MCF 10A (cell line): ENCODE data around the gene AGRP. TPM values are rescaled to one million over a fixed set of nuclear protein-coding genes. Genes with fewer than 3 reads are reported as not detected.

Experiments
- BruUV-seq: library from RNA; stranded (reverse); fragments of 400-500 nt; replicated peaks from 2 replicates; lab custom pipeline; 2021; lab: Mats Ljungman, UMichigan
- CTCF ChIA-PET: fragments of 300-600 bp; sonication (Branson Sonifier 250); formaldehyde crosslinking; extraction: SDS; loops from one replicate; lab custom pipeline; 2021; ENCODE audit warnings: antibody characterized with exemption, inconsistent platforms; lab: Yijun Ruan, JAX
- POLR2A ChIA-PET: fragments of 300-600, 350-650 bp; sonication (Branson Sonifier 250); formaldehyde crosslinking; extraction: SDS; loops from one replicate; lab custom pipeline; 2020; ENCODE audit warnings: antibody characterized with exemption, inconsistent platforms; lab: Yijun Ruan, JAX
- DNase-seq: peaks from one replicate; pipeline ENCODE4 v3.0.0-alpha.2; 2018; ENCODE audit not compliant: unreplicated experiment
- H3K27ac Mint-ChIP-seq: one replicate; pipeline ENCODE4 v1.8.0; 2022; ENCODE audit warnings: mild to moderate bottlenecking, low read depth, mixed read lengths; ENCODE audit not compliant: unreplicated experiment
- H3K27me3 Mint-ChIP-seq: one replicate; pipeline ENCODE4 v1.8.0; 2022; ENCODE audit warnings: mixed read lengths; ENCODE audit not compliant: insufficient read depth, unreplicated experiment
- H3K36me3 Mint-ChIP-seq: one replicate; pipeline ENCODE4 v1.8.0; 2022; ENCODE audit warnings: mild to moderate bottlenecking, moderate library complexity, mixed read lengths; ENCODE audit not compliant: insufficient read depth, unreplicated experiment
- H3K4me1 Mint-ChIP-seq: one replicate; pipeline ENCODE4 v1.8.0; 2022; ENCODE audit warnings: mixed read lengths; ENCODE audit not compliant: insufficient read depth, unreplicated experiment
- H3K4me3 Mint-ChIP-seq: one replicate; pipeline ENCODE4 v1.8.0; 2022; ENCODE audit warnings: mild to moderate bottlenecking, moderate library complexity, mixed read lengths; ENCODE audit not compliant: unreplicated experiment
- H3K9me3 Mint-ChIP-seq: one replicate; pipeline ENCODE4 v1.8.0; 2022; ENCODE audit warnings: mixed read lengths; ENCODE audit not compliant: unreplicated experiment
- intact Hi-C: fragments of 100-400 bp; cut with micrococcal nuclease; formaldehyde crosslinking; loops from 2 replicates; pipeline ENCODE4 v1.14.1; 2022
- total RNA-seq: library from RNA; stranded (reverse); gene quantifications from 2 replicates; pipeline ENCODE4 v1.2.3, GENCODE V29; 2022
- TF ChIP-seq, protein P1 (sequence below): fragments of 200-600 bp; IDR thresholded peaks from one replicate; pipeline ENCODE4 v1.8.0; 2022; ENCODE audit warnings: antibody characterized with exemption, mild to moderate bottlenecking; ENCODE audit not compliant: unreplicated experiment

Gene AGRP
- total RNA-seq, 1 experiment from 2014 or later: not detected

DNA sequence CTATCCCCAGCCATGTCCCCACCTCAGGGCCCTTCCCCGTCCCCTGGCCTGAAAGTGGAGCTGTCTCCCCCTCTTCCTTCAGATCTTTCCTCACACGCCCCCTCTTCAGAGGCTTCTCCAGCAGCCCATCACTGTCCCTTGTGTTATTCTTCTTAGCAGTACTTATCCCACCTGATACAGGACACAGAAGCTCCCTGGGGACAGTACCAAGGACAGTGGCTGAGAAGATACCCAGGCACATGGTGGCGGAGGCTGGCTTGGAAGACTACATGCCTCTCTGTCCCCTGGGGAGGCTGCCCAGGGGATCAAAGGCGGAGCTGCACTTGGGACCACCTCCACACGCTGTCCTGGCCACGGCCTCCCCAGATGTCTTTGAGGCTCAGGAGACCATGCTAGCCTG, 28.5 kb downstream of the AGRP start:
- Mint-ChIP-seq H3K9me3 (no peaks in the 10 kb centered on the region), H3K27me3 (no peaks in the 10 kb centered on the region), H3K4me3 (no peak overlapping the region), H3K27ac (no peak overlapping the region), H3K4me1 (peaks cover 12% of the 10 kb centered on the region), H3K36me3 (peaks cover 31% of the 10 kb centered on the region)
- ChIA-PET POLR2A (no interaction called here), CTCF (interaction anchor here (0.7 to 1.5 kb wide), 4 partner anchors 27 to 194 kb away, joined by 3 to 6 read pairs (median 4); no protein-coding TSS in a partner anchor)
- no peak for DNase-seq
- no TSS peak for BruUV-seq
- TF ChIP-seq, protein P1, sequence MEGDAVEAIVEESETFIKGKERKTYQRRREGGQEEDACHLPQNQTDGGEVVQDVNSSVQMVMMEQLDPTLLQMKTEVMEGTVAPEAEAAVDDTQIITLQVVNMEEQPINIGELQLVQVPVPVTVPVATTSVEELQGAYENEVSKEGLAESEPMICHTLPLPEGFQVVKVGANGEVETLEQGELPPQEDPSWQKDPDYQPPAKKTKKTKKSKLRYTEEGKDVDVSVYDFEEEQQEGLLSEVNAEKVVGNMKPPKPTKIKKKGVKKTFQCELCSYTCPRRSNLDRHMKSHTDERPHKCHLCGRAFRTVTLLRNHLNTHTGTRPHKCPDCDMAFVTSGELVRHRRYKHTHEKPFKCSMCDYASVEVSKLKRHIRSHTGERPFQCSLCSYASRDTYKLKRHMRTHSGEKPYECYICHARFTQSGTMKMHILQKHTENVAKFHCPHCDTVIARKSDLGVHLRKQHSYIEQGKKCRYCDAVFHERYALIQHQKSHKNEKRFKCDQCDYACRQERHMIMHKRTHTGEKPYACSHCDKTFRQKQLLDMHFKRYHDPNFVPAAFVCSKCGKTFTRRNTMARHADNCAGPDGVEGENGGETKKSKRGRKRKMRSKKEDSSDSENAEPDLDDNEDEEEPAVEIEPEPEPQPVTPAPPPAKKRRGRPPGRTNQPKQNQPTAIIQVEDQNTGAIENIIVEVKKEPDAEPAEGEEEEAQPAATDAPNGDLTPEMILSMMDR: no peak
- intact Hi-C loops: no loop called here

DNA sequence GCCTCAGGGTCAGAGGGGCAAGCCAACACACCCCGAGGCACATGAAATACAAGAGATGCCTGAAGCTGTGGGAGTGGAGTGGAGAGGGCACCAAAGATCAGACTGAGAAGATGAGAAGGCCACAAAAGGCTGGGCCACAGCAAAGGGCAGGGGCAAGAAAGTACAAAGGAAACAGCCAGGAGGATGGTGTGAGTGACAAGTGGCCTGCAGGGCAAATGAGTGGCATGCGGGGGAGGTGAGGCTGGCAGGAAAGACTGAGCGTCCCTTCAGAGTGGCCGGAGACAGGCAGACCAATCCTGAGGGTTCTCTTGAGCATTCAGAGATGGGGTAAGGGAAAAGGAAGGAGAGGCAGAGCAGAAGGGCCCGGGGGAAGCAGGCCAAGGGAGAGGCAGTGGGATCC, 29.2 kb downstream of the AGRP start:
- intact Hi-C loops: no loop called here
- ChIA-PET POLR2A (no interaction called here), CTCF (interaction anchor here (1.0 to 1.5 kb wide), 2 partner anchors 26 to 194 kb away, joined by 4 to 6 read pairs; no protein-coding TSS in a partner anchor)
- Mint-ChIP-seq H3K27me3 (no peaks in the 10 kb centered on the region), H3K4me1 (peaks cover 12% of the 10 kb centered on the region), H3K4me3 (no peak overlapping the region), H3K9me3 (no peaks in the 10 kb centered on the region), H3K36me3 (peaks cover 30% of the 10 kb centered on the region), H3K27ac (no peak overlapping the region)
- BruUV-seq: no TSS peak
- no peak for DNase-seq
- TF ChIP-seq, protein P1: no peak

DNA sequence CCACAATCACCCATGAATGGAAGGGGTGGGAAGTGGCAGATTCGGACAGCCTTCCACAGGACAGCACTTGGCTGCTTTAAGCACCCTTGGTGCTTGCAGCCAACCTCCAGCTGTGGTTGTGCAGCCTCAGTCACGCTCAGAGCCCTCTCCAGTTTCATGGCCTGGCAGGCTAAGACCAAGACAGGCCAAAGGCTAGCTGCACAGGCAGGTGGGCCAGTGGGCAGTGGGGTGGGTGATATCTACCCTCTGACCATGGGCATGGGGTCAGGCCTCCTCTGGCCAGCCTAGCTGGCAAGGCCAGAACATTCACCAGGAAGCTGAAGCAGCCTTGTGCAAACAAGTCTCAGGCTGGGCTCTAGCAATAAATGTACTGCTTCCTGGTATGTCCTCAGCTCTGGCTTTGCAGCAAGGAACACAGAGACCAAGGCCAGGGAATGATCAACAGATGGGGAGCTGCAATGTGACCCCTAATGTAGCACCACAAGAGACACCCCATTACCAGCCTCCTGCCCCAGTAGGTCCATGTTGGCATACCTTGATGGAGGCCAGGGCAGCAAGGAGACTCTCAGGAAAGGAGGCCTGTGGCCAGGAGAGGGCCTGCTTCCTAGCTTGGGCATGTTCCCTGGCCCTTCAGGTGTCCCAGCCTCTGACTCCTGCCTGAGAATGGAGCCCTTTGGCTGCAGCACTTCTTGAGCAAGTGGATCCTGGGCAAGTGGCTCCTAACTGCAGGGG, 31.5 kb downstream of the AGRP start:
- Mint-ChIP-seq H3K4me3 (no peak overlapping the region), H3K27ac (no peak overlapping the region), H3K27me3 (no peaks in the 10 kb centered on the region), H3K4me1 (peaks cover 3% of the 10 kb centered on the region), H3K9me3 (no peaks in the 10 kb centered on the region), H3K36me3 (peaks cover 35% of the 10 kb centered on the region)
- intact Hi-C loops: no loop called here
- TF ChIP-seq, protein P1: no peak
- DNase-seq: no peak
- POLR2A ChIA-PET: interaction anchor here (0.6 to 1.1 kb wide), 3 partner anchors 10 to 574 kb away, joined by 3 to 6 read pairs (median 3); no protein-coding TSS in a partner anchor
- CTCF ChIA-PET: interaction anchor here (0.6 to 3.5 kb wide), 6 partner anchors 11 to 225 kb away, joined by 3 to 18 read pairs (median 8); no protein-coding TSS in a partner anchor
- BruUV-seq: no TSS peak

DNA sequence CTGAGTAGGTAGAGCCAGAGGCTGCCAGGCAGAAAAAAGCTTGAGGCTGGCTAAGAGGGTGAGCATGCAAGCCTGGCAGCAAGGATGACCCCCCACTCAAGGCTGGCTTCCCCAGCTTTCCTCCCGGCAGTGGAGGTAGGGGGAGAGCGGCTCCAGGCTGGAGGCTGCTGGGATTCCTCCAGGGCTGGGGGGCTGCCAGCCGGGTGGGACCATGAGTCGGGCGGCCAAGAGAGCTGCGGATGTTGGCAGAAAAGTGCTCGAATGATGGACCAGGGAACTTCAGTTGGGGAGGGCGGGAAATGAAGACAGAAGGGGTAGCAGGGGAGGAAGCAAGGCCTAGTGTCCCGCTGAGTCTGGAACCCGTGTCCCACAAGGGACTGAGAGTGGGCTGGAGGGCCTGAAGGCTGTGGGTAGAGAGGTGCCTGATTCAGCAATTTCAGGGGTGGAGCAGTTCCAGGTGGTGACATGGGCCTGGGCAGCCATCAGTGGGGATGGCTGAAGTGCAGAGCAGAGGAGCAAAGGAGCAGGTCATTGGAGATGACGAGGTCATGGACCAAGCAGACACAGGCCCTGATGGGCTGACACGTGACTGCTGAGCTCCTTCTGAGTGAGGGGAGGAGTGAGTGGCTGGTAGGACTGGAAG, 32.2 kb downstream of the AGRP start:
- H3K4me3 Mint-ChIP-seq: no peak overlapping the region
- intact Hi-C loops: no loop called here
- H3K27me3 Mint-ChIP-seq: no peaks in the 10 kb centered on the region
- no peaks in the 10 kb centered on the region for H3K9me3 Mint-ChIP-seq
- BruUV-seq: no TSS peak
- ChIA-PET POLR2A (interaction anchor here (0.7 kb wide), 1 partner anchor 23 kb away, joined by 3 read pairs; no protein-coding TSS in a partner anchor), CTCF (interaction anchor here (0.6 to 3.5 kb wide), 8 partner anchors 11 to 191 kb away, joined by 3 to 18 read pairs (median 5); partner anchors contain the start of gene ZDHHC1)
- no peaks in the 10 kb centered on the region for H3K4me1 Mint-ChIP-seq
- peaks cover 38% of the 10 kb centered on the region for H3K36me3 Mint-ChIP-seq
- TF ChIP-seq, protein P1: no peak
- no peak overlapping the region for H3K27ac Mint-ChIP-seq
- DNase-seq: no peak
